Stimulated activated CD8-positive, alpha-beta memory T cell treated with anti-CD3 and anti-CD28 coated beads, Interleukin-15, amount 100 ng/mL, for 48 hours (primary cell): ENCODE measurements around the gene RRP12.

Source experiments
- DNase-seq, 2 donors: peaks; one replicate each; pipeline ENCODE4 v3.0.0-alpha.2; 2020; ENCODE audit warnings: low read depth in 2 of 2

RRP12 gene

GRCh38 chr10:97334370-97335175 lies 66.6 kb downstream of the RRP12 start, which contains the start of gene FRAT2:
Gene FRAT2, minus strand, starts transcription at chr10:97334729. Its CDS starts 157 bp downstream, at chr10:97334572.
- DNase-seq, result peak; percentile 74 to 78

GRCh38 chr10:97333601-97334369 lies 67.4 kb downstream of the RRP12 start:
- peak; percentile 16 to 27 for DNase-seq

- DNase-seq, result no peak
Measured at GRCh38 chr10:97333351-97333600, 67.9 kb downstream of the RRP12 start.

- DNase-seq, result no peak
Measured at GRCh38 chr10:97332591-97333350, 68.4 kb downstream of the RRP12 start.

GRCh38 chr10:97331153-97331703 lies 69.9 kb downstream of the RRP12 start:
- no peak for DNase-seq

- DNase-seq, result no peak
Measured at GRCh38 chr10:97329766-97330165, 71.4 kb downstream of the RRP12 start.

GRCh38 chr10:97328646-97329453 lies 72.3 kb downstream of the RRP12 start:
- DNase-seq, result no peak

GRCh38 chr10:97327348-97328294 lies 73.5 kb downstream of the RRP12 start:
- DNase-seq, result no peak

- no peak for DNase-seq
Measured at GRCh38 chr10:97325754-97326153, 75.4 kb downstream of the RRP12 start.

- no peak for DNase-seq
Measured at GRCh38 chr10:97323501-97323900, 77.6 kb downstream of the RRP12 start.

- DNase-seq, result no peak
Measured at GRCh38 chr10:97321804-97322190, 79.3 kb downstream of the RRP12 start.

- no peak for DNase-seq
Measured at GRCh38 chr10:97321032-97321803, 79.9 kb downstream of the RRP12 start.

- no peak for DNase-seq
Measured at GRCh38 chr10:97320480-97321031, 80.6 kb downstream of the RRP12 start.

- DNase-seq, result peak; percentile 50 to 51
Measured at GRCh38 chr10:97319671-97320479, 81.3 kb downstream of the RRP12 start.

- peak; percentile 71 to 76 for DNase-seq
Measured at GRCh38 chr10:97318772-97319651, 82.1 kb downstream of the RRP12 start, which contains the start of gene FRAT1. Gene FRAT1, plus strand, starts transcription at chr10:97319271. Its CDS starts 183 bp downstream, at chr10:97319454.

GRCh38 chr10:97314671-97315070 lies 86.5 kb downstream of the RRP12 start:
- DNase-seq, result no peak

- no peak for DNase-seq
Measured at GRCh38 chr10:97312897-97313296, 88.2 kb downstream of the RRP12 start.
